GM12878 (cell line): ENCODE data around the gene NIPA2. TPM values are rescaled to one million over a fixed set of nuclear protein-coding genes. Genes with fewer than 3 reads are reported as not detected.

Source experiments
- ATAC-seq: fragments of 200-7000 bp; cut with Tn5 transposase; 3 replicates; pipeline ENCODE4 v1.9.1; 2020; ENCODE audit warnings: mild to moderate bottlenecking, moderate library complexity
- BruUV-seq: library from RNA; stranded (reverse); fragments of 400-500 nt; replicated peaks from 2 replicates; lab custom pipeline; 2021; lab: Mats Ljungman, UMichigan
- CTCF ChIA-PET: fragments of 300-600 bp; sonication (Branson Sonifier 250); formaldehyde crosslinking; extraction: SDS; loops from one replicate; lab custom pipeline; 2021; ENCODE audit warnings: inconsistent platforms; lab: Yijun Ruan, JAX
- POLR2A ChIA-PET: fragments of 350-600 bp; formaldehyde crosslinking; extraction: SDS; loops from one replicate; lab custom pipeline; 2021; ENCODE audit warnings: inconsistent platforms; lab: Charles Lee
- RAD21 ChIA-PET: fragments of 300-600 bp; sonication (Branson Sonifier 250); formaldehyde crosslinking; loops from one replicate; lab custom pipeline; 2023; ENCODE audit warnings: antibody characterized with exemption; ENCODE audit not compliant: unreplicated experiment; lab: Charles Lee
- SMC1A ChIA-PET: fragments of 300-600 bp; sonication (Branson Sonifier 250); formaldehyde crosslinking; loops from one replicate; lab custom pipeline; 2023; ENCODE audit not compliant: unreplicated experiment, uncharacterized antibody; lab: Charles Lee
- DNase-seq: peaks from one replicate; pipeline ENCODE4 v3.0.0-alpha.2; 2011; ENCODE audit warnings: low read depth, low spot score
- FAIRE-seq: peaks from 3 replicates; lab custom pipeline; 2011; peaks lifted over from hg19 to GRCh38; lab: Jason Lieb, UNC
- H2AFZ ChIP-seq: 2 replicates; pipeline ENCODE4 v1.6.0; 2011; ENCODE audit warnings: low read depth, low read length, control low read depth; ENCODE audit not compliant: control insufficient read depth
- H3K27ac ChIP-seq: 2 replicates; pipeline ENCODE4 v1.5.1; 2011; ENCODE audit warnings: control low read depth; ENCODE audit not compliant: control insufficient read depth, insufficient read depth
- H3K27me3 ChIP-seq, 2 experiments: replicated peaks in 1 of 2; 2 replicates each; pipeline versions ENCODE4 v1.6.0 to v1.6.1; 2011; ENCODE audit warnings: low read length in 1 of 2; ENCODE audit not compliant: control insufficient read depth in 2 of 2, insufficient read depth in 2 of 2
- H3K36me3 ChIP-seq, 2 experiments: 2 replicates each; pipeline ENCODE4 v1.5.1; 2011; ENCODE audit warnings: low read length in 1 of 2; ENCODE audit not compliant: control insufficient read depth in 2 of 2, insufficient read depth in 2 of 2
- H3K4me1 ChIP-seq: 2 replicates; pipeline ENCODE4 v1.6.1; 2011; ENCODE audit warnings: mild to moderate bottlenecking, low read length, moderate library complexity, mixed read lengths; ENCODE audit not compliant: control insufficient read depth, insufficient read depth
- H3K4me2 ChIP-seq: 2 replicates; pipeline ENCODE4 v1.6.0; 2011; ENCODE audit warnings: control low read depth; ENCODE audit not compliant: control insufficient read depth, insufficient read depth
- H3K4me3 ChIP-seq: fragments of 200-600 bp; sonication (generic); 2 replicates; pipeline ENCODE4 v1.5.1; 2016
- H3K79me2 ChIP-seq: 2 replicates; pipeline ENCODE4 v1.6.0; 2011; ENCODE audit warnings: low read length; ENCODE audit not compliant: control insufficient read depth, insufficient read depth
- H3K9ac ChIP-seq: 2 replicates; pipeline ENCODE4 v1.8.0; 2011; ENCODE audit warnings: low read length, control low read depth, mixed read lengths; ENCODE audit not compliant: control insufficient read depth, insufficient read depth
- H3K9me3 ChIP-seq: replicated peaks from 3 replicates; pipeline ENCODE4 v1.5.1; 2011; ENCODE audit warnings: mild to moderate bottlenecking, low read length; ENCODE audit not compliant: control insufficient read depth, insufficient read depth
- H4K20me1 ChIP-seq: 2 replicates; pipeline ENCODE4 v1.6.0; 2011; ENCODE audit not compliant: control insufficient read depth, insufficient read depth
- BACH1 ChIP-seq: fragments of 450-650 bp; IDR thresholded peaks from 2 replicates; pipeline ENCODE4 v1.6.1; 2017; ENCODE audit warnings: mild to moderate bottlenecking, borderline replicate concordance
- CBFB ChIP-seq: IDR thresholded peaks from 2 replicates; pipeline ENCODE4 v1.6.1; 2016; ENCODE audit warnings: antibody characterized with exemption, low read depth
- HSF1 ChIP-seq: fragments of 150-350 bp; IDR thresholded peaks from 2 replicates; pipeline ENCODE4 v1.6.1; 2014; ENCODE audit warnings: mild to moderate bottlenecking, low read depth, low read length
- JUNB ChIP-seq: IDR thresholded peaks from 2 replicates; pipeline ENCODE4 v1.6.1; 2016; ENCODE audit warnings: antibody characterized with exemption, mild to moderate bottlenecking
- NR2F1 ChIP-seq: fragments of 450-650 bp; conservative IDR thresholded peaks from 2 replicates; pipeline ENCODE4 v1.6.1; 2017; ENCODE audit warnings: mild to moderate bottlenecking
- RFX5 ChIP-seq: IDR thresholded peaks from 2 replicates; pipeline ENCODE4 v1.6.1; 2011; ENCODE audit warnings: low read depth, low read length, improper control_type of control experiment
- RUNX3 ChIP-seq: IDR thresholded peaks from 2 replicates; pipeline ENCODE4 v1.6.1; 2012; ENCODE audit warnings: low read length, inconsistent platforms
- SIX5 ChIP-seq: IDR thresholded peaks from 2 replicates; pipeline ENCODE4 v1.6.1; 2011; ENCODE audit warnings: mild to moderate bottlenecking, low read depth, low read length, moderate library complexity; ENCODE audit not compliant: severe bottlenecking
- SKIL ChIP-seq: fragments of 450-650 bp; IDR thresholded peaks from 2 replicates; pipeline ENCODE4 v1.6.1; 2017; ENCODE audit warnings: mild to moderate bottlenecking, low read depth, inconsistent platforms; ENCODE audit not compliant: poor library complexity, severe bottlenecking
- SP1 ChIP-seq: IDR thresholded peaks from one replicate; pipeline ENCODE4 v1.6.1; 2011; ENCODE audit warnings: low read depth, low read length
- TCF3 ChIP-seq: IDR thresholded peaks from 2 replicates; pipeline ENCODE4 v1.6.1; 2012; ENCODE audit warnings: low read depth, mild to moderate bottlenecking, low read length, borderline replicate concordance; ENCODE audit not compliant: insufficient read depth
- USF1 ChIP-seq: IDR thresholded peaks from 2 replicates; pipeline ENCODE4 v1.6.1; 2011; ENCODE audit warnings: borderline replicate concordance, low read depth, mild to moderate bottlenecking, moderate library complexity, mixed read lengths, low read length; ENCODE audit not compliant: insufficient read depth; ENCODE audit errors: extremely low read length
- ZBTB40 ChIP-seq: fragments of 450-650 bp; IDR thresholded peaks from 2 replicates; pipeline ENCODE4 v1.6.1; 2016; ENCODE audit warnings: mild to moderate bottlenecking, moderate library complexity, borderline replicate concordance
- ZNF24 ChIP-seq: fragments of 450-650 bp; IDR thresholded peaks from 2 replicates; pipeline ENCODE4 v1.6.1; 2017; ENCODE audit warnings: antibody characterized with exemption, mild to moderate bottlenecking
- ZNF274 ChIP-seq: IDR thresholded peaks from one replicate; pipeline ENCODE4 v1.8.0; 2011; ENCODE audit not compliant: insufficient read length, insufficient read depth
- ZSCAN29 ChIP-seq: fragments of 450-650 bp; IDR thresholded peaks from 2 replicates; pipeline ENCODE4 v1.6.1; 2017; ENCODE audit warnings: mild to moderate bottlenecking, moderate library complexity
- WGBS: methylation state at CpG from one replicate; pipeline ENCODE4 v1.1.6; 2016; ENCODE audit warnings: low lambda C conversion rate; ENCODE audit not compliant: insufficient replicate concordance, insufficient coverage; ENCODE audit errors: missing lambda C conversion rate; 5-methylcytosine and 5-hydroxymethylcytosine counted together
- in situ Hi-C: fragments of 300-500 bp; cut with MboI; formaldehyde crosslinking; loops from 9 replicates; pipeline ENCODE4 v1.14.3; 2018; ENCODE audit warnings: mixed read lengths
- intact Hi-C: fragments of 100-400 bp; cut with micrococcal nuclease; formaldehyde crosslinking; loops from one replicate; pipeline ENCODE4 v1.14.2; 2022; ENCODE audit not compliant: unreplicated experiment
- polyA plus RNA-seq, 11 experiments: library from polyadenylated mRNA; depleted of rRNA in 4 of 11; unstranded in 6 of 11; stranded (reverse) in 5 of 11; fragments of >200 nt; fragmentation: Nextera tagmentation in 4 of 11; fragmentation: Illumina TruSeq in 1 of 11; extraction: Ambion mirVana in 4 of 11; extraction: Trizol in 1 of 11; gene quantifications; 1 replicate in 1 of 11; 2 replicates in 10 of 11; pipeline versions ENCODE4 v1.2.1 to v1.2.3, GENCODE V29; 2011 to 2016; ENCODE audit warnings: inconsistent platforms in 2 of 11, missing spikeins in 2 of 11, low read depth in 1 of 11
- total RNA-seq, 4 experiments: library from RNA; depleted of rRNA in 3 of 4; stranded (reverse); fragments of >200 nt in 3 of 4; fragmentation: Illumina TruSeq in 1 of 4; extraction: Trizol in 1 of 4; gene quantifications; 2 replicates each; pipeline versions ENCODE4 v1.2.1 to v1.2.3, GENCODE V29; 2013 to 2021

NIPA2 gene
- total and polyA plus RNA-seq, 10 of the 15 experiments (the other 5 are each of a cell fraction or from before 2014, with no cell fraction given): 24.4 to 159 (median 96.5) TPM

- Histone ChIP-seq H3K27ac (no peak overlapping the region), H3K27me3 (no peaks in the 10 kb centered on the region), H3K9me3 (no peaks in the 10 kb centered on the region), H3K4me1 (no peaks in the 10 kb centered on the region), H3K36me3 (peaks cover 4 to 13% of the 10 kb centered on the region in 2 experiments; a peak in 2 of 4 replicates), H3K9ac (no peak overlapping the region), H3K4me3 (no peak overlapping the region), H3K4me2 (no peak overlapping the region), H4K20me1 (no peaks in the 10 kb centered on the region), H2AFZ (no peak overlapping the region), H3K79me2 (no peaks in the 10 kb centered on the region)
- SMC1A ChIA-PET: no interaction called here
- BruUV-seq: no TSS peak
- WGBS: 96% methylated on average over 13 of the region's 13 CpGs
- in situ Hi-C loops (loop anchor here (10.0 kb wide), 1 partner anchor 51 kb away; no protein-coding TSS in a partner anchor), intact Hi-C loops (no loop called here)
- RAD21 ChIA-PET: no interaction called here
- CTCF ChIA-PET: interaction anchor here (0.5 kb wide), 1 partner anchor 10 kb away, joined by 3 read pairs; no protein-coding TSS in a partner anchor
- POLR2A ChIA-PET: no interaction called here
- DNase-seq: no peak
- no peak for FAIRE-seq
- no peak for ATAC-seq
- no peak for TF ChIP-seq CBFB
- no peak for TF ChIP-seq SIX5
- TF ChIP-seq ZSCAN29: no peak
- TF ChIP-seq NR2F1: no peak
- no peak for TF ChIP-seq SP1
- TF ChIP-seq HSF1: no peak
- no peak for TF ChIP-seq ZBTB40
- TF ChIP-seq JUNB: no peak
- no peak for TF ChIP-seq SKIL
- no peak for TF ChIP-seq TCF3
- TF ChIP-seq RFX5: no peak
- no peak for TF ChIP-seq BACH1
- no peak for TF ChIP-seq RUNX3
- TF ChIP-seq ZNF274: no peak
- TF ChIP-seq USF1: no peak
- no peak for TF ChIP-seq ZNF24
These were observed 55.4 kb downstream of the NIPA2 start for GRCh38 chr15:22893881-22894280.
